ENCODE measurements around the gene ZBED4. TPM values are rescaled to one million over a fixed set of nuclear protein-coding genes. Genes with fewer than 3 reads are reported as not detected.

ZBED4 gene
- total RNA-seq, 1 experiment from 2014 or later, result 29.2 TPM

- peak; percentile 24 for TF ChIP-seq TEAD1 (CRISPR knock-in tag; IDR thresholded peaks at IDR 0.05)
- 0 out of 2 replicates have a peak, but pooled peaks have one; percentile 31 for TF ChIP-seq ZNF416 (CRISPR knock-in tag; IDR thresholded peaks at IDR 0.05)
- TF ChIP-seq ZNF219 (CRISPR knock-in tag; IDR thresholded peaks at IDR 0.05; ENCODE audit: borderline replicate concordance), result no peak
- peak; percentile 68; the same call in 1 of the 2 replicates for TF ChIP-seq E2F5 (CRISPR knock-in tag; IDR thresholded peaks at IDR 0.05)
- 0 out of 2 replicates have a peak, but pooled peaks have one; percentile 45 for TF ChIP-seq ZNF263 (CRISPR knock-in tag; IDR thresholded peaks at IDR 0.05; ENCODE audit: low read depth)
- TF ChIP-seq MLX (CRISPR knock-in tag; IDR thresholded peaks at IDR 0.05), result no peak
- no peak; the same call in 1 of the 2 replicates for TF ChIP-seq FOXP1 (CRISPR knock-in tag; IDR thresholded peaks at IDR 0.05; ENCODE audit: borderline replicate concordance)
- TF ChIP-seq ZNF232 (CRISPR knock-in tag; IDR thresholded peaks at IDR 0.05), result 0 out of 2 replicates have a peak, but pooled peaks have one; percentile 10
- TF ChIP-seq, protein P1, sequence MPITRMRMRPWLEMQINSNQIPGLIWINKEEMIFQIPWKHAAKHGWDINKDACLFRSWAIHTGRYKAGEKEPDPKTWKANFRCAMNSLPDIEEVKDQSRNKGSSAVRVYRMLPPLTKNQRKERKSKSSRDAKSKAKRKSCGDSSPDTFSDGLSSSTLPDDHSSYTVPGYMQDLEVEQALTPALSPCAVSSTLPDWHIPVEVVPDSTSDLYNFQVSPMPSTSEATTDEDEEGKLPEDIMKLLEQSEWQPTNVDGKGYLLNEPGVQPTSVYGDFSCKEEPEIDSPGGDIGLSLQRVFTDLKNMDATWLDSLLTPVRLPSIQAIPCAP (CRISPR knock-in tag; IDR thresholded peaks at IDR 0.05), result no peak
- TF ChIP-seq ESRRA (CRISPR knock-in tag; IDR thresholded peaks at IDR 0.05; ENCODE audit: borderline replicate concordance), result no peak
- no peak for TF ChIP-seq SMAD4 (CRISPR knock-in tag; IDR thresholded peaks at IDR 0.05)
- 0 out of 2 replicates have a peak, but pooled peaks have one; percentile 50 for TF ChIP-seq CBFB (CRISPR knock-in tag; IDR thresholded peaks at IDR 0.05; ENCODE audit: low read depth)
- 0 out of 2 replicates have a peak, but pooled peaks have one; percentile 49 for TF ChIP-seq ETV6 (CRISPR knock-in tag; IDR thresholded peaks at IDR 0.05)
These were observed 64.6 kb downstream of the ZBED4 start, which contains the start of the genes ALG12 and CRELD2 (continued) for GRCh38 chr22:49917974-49918910.

- CTCF ChIA-PET, result interaction anchor here (0.8 to 2.1 kb wide), 3 partner anchors 111 to 288 kb away, joined by 3 to 8 read pairs (median 4); no protein-coding TSS in a partner anchor
- POLR2A ChIA-PET, result no interaction called here
- Mint-ChIP-seq H3K4me3 (peak overlapping the region; percentile 58), H3K27ac (no peak overlapping the region), H3K9me3 (no peaks in the 10 kb centered on the region), H3K36me3 (peaks cover 3% of the 10 kb centered on the region; the same call in 1 of the 2 replicates), H3K4me1 (peaks cover 5% of the 10 kb centered on the region), H3K27me3 (ENCODE audit: low read depth) (no peaks in the 10 kb centered on the region)
- DNase-seq (ENCODE audit: low spot score) (no peak), ATAC-seq (no peak)
- TF ChIP-seq, protein P2, sequence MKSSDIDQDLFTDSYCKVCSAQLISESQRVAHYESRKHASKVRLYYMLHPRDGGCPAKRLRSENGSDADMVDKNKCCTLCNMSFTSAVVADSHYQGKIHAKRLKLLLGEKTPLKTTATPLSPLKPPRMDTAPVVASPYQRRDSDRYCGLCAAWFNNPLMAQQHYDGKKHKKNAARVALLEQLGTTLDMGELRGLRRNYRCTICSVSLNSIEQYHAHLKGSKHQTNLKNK (CRISPR knock-in tag; IDR thresholded peaks at IDR 0.05), result no peak
- TF ChIP-seq PRRX2 (CRISPR knock-in tag; IDR thresholded peaks at IDR 0.05) (no peak), NR2C2 (CRISPR knock-in tag; IDR thresholded peaks at IDR 0.05) (no peak), TP53 (CRISPR knock-in tag; IDR thresholded peaks at IDR 0.05) (0 out of 2 replicates have a peak, but pooled peaks have one; percentile 29)
These were observed 65.6 kb downstream of the ZBED4 start for GRCh38 chr22:49918911-49919881.

DNA sequence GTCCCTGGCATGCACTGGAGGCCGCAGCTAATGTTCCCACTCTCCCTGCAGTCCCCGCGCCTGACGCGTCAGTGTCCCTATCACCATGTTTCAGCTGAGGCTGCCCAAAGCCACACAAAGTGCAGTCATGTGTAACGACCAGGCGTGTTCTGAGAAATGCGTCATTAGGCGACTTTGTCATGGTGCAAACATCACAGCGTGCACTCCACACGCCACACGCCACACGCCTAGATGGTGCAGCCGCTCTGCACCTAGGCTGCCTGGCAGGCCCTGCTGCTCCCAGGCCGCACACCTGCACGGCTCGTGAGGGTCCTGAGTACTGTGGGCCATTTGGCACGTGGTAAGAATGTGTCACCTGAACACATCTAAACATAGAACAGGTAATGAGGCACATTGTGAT lies 67.2 kb downstream of the ZBED4 start:
- Mint-ChIP-seq H3K27ac (no peak overlapping the region), H3K4me3 (peak overlapping the region; percentile 14; the same call in 1 of the 2 replicates), H3K4me1 (peaks cover 11% of the 10 kb centered on the region), H3K27me3 (ENCODE audit: low read depth) (no peaks in the 10 kb centered on the region; the same call in 1 of the 2 replicates), H3K9me3 (no peaks in the 10 kb centered on the region), H3K36me3 (peaks cover 9% of the 10 kb centered on the region; the same call in 1 of the 2 replicates)
- no peak for DNase-seq (ENCODE audit: low spot score)
- ChIA-PET POLR2A (no interaction called here), CTCF (no interaction called here)
- ATAC-seq, result no peak
- TF ChIP-seq GTF2I (CRISPR knock-in tag; conservative IDR thresholded peaks at IDR 0.05), result no peak
- TF ChIP-seq PRRX2 (CRISPR knock-in tag; IDR thresholded peaks at IDR 0.05), result no peak
- TF ChIP-seq, protein P3, sequence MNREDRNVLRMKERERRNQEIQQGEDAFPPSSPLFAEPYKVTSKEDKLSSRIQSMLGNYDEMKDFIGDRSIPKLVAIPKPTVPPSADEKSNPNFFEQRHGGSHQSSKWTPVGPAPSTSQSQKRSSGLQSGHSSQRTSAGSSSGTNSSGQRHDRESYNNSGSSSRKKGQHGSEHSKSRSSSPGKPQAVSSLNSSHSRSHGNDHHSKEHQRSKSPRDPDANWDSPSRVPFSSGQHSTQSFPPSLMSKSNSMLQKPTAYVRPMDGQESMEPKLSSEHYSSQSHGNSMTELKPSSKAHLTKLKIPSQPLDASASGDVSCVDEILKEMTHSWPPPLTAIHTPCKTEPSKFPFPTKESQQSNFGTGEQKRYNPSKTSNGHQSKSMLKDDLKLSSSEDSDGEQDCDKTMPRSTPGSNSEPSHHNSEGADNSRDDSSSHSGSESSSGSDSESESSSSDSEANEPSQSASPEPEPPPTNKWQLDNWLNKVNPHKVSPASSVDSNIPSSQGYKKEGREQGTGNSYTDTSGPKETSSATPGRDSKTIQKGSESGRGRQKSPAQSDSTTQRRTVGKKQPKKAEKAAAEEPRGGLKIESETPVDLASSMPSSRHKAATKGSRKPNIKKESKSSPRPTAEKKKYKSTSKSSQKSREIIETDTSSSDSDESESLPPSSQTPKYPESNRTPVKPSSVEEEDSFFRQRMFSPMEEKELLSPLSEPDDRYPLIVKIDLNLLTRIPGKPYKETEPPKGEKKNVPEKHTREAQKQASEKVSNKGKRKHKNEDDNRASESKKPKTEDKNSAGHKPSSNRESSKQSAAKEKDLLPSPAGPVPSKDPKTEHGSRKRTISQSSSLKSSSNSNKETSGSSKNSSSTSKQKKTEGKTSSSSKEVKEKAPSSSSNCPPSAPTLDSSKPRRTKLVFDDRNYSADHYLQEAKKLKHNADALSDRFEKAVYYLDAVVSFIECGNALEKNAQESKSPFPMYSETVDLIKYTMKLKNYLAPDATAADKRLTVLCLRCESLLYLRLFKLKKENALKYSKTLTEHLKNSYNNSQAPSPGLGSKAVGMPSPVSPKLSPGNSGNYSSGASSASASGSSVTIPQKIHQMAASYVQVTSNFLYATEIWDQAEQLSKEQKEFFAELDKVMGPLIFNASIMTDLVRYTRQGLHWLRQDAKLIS (CRISPR knock-in tag; IDR thresholded peaks at IDR 0.05; ENCODE audit: borderline replicate concordance), result no peak
- no peak for TF ChIP-seq NR2C2 (CRISPR knock-in tag; IDR thresholded peaks at IDR 0.05)
- no peak for TF ChIP-seq FOXK1 (CRISPR knock-in tag; IDR thresholded peaks at IDR 0.05)
- TF ChIP-seq EMX1 (CRISPR knock-in tag; IDR thresholded peaks at IDR 0.05), result no peak
- no peak for TF ChIP-seq HMGA2 (CRISPR knock-in tag; IDR thresholded peaks at IDR 0.05)
- TF ChIP-seq, protein P4, sequence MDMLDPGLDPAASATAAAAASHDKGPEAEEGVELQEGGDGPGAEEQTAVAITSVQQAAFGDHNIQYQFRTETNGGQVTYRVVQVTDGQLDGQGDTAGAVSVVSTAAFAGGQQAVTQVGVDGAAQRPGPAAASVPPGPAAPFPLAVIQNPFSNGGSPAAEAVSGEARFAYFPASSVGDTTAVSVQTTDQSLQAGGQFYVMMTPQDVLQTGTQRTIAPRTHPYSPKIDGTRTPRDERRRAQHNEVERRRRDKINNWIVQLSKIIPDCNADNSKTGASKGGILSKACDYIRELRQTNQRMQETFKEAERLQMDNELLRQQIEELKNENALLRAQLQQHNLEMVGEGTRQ (CRISPR knock-in tag; IDR thresholded peaks at IDR 0.05), result no peak
